Measurements from ENCODE around the gene CAMKMT. TPM values are rescaled to one million over a fixed set of nuclear protein-coding genes. Genes with fewer than 3 reads are reported as not detected.

Gene CAMKMT
- total RNA-seq, 1 donor from 2014 or later: 11.9 TPM

- no peak for DNase-seq (ENCODE audit: low read depth, low spot score)
- peaks cover 42% of the 10 kb centered on the region for H3K4me1 Mint-ChIP-seq
- no peaks in the 10 kb centered on the region for H3K27me3 Mint-ChIP-seq (ENCODE audit: low read depth)
- no peaks in the 10 kb centered on the region for H3K36me3 Mint-ChIP-seq (ENCODE audit: low read depth)
- TF ChIP-seq CTCF (conservative IDR thresholded peaks at IDR 0.05): no peak
- H3K4me3 Mint-ChIP-seq: no peak overlapping the region
- H3K9me3 Mint-ChIP-seq: no peaks in the 10 kb centered on the region
- no peak overlapping the region for H3K27ac Mint-ChIP-seq (ENCODE audit: unreplicated experiment)
These were observed 189.8 kb downstream of the CAMKMT start for GRCh38 chr2:44551497-44551896.

- Mint-ChIP-seq H3K4me1 (peaks cover 25% of the 10 kb centered on the region), H3K9me3 (peaks cover 3% of the 10 kb centered on the region), H3K36me3 (ENCODE audit: low read depth) (peaks cover 3% of the 10 kb centered on the region), H3K27ac (ENCODE audit: unreplicated experiment) (no peak overlapping the region), H3K4me3 (no peak overlapping the region), H3K27me3 (ENCODE audit: low read depth) (no peaks in the 10 kb centered on the region)
- TF ChIP-seq CTCF (conservative IDR thresholded peaks at IDR 0.05): no peak
- DNase-seq (ENCODE audit: low read depth, low spot score): no peak
These were observed 191.7 kb downstream of the CAMKMT start for GRCh38 chr2:44553456-44553855.

GRCh38 chr2:44555700-44556099, 194.0 kb downstream of the CAMKMT start:
- no peak for DNase-seq (ENCODE audit: low read depth, low spot score)
- Mint-ChIP-seq H3K36me3 (ENCODE audit: low read depth) (peaks cover 4% of the 10 kb centered on the region), H3K4me1 (peaks cover 13% of the 10 kb centered on the region), H3K9me3 (peaks cover 3% of the 10 kb centered on the region), H3K27me3 (ENCODE audit: low read depth) (no peaks in the 10 kb centered on the region), H3K27ac (ENCODE audit: unreplicated experiment) (no peak overlapping the region), H3K4me3 (no peak overlapping the region)
- no peak for TF ChIP-seq CTCF (conservative IDR thresholded peaks at IDR 0.05)

- H3K27me3 Mint-ChIP-seq (ENCODE audit: low read depth): no peaks in the 10 kb centered on the region
- peaks cover 13% of the 10 kb centered on the region for H3K4me1 Mint-ChIP-seq
- H3K36me3 Mint-ChIP-seq (ENCODE audit: low read depth): peaks cover 4% of the 10 kb centered on the region
- no peak for DNase-seq (ENCODE audit: low read depth, low spot score)
- no peak overlapping the region for H3K4me3 Mint-ChIP-seq
- TF ChIP-seq CTCF (conservative IDR thresholded peaks at IDR 0.05): no peak
- H3K27ac Mint-ChIP-seq (ENCODE audit: unreplicated experiment): no peak overlapping the region
- peaks cover 3% of the 10 kb centered on the region for H3K9me3 Mint-ChIP-seq
These were observed 197.4 kb downstream of the CAMKMT start for GRCh38 chr2:44559108-44559507.

GRCh38 chr2:44560352-44560751, 198.6 kb downstream of the CAMKMT start:
- no peak overlapping the region for H3K27ac Mint-ChIP-seq (ENCODE audit: unreplicated experiment)
- H3K27me3 Mint-ChIP-seq (ENCODE audit: low read depth): no peaks in the 10 kb centered on the region
- DNase-seq (ENCODE audit: low read depth, low spot score): no peak
- H3K4me3 Mint-ChIP-seq: no peak overlapping the region
- H3K9me3 Mint-ChIP-seq: peaks cover 3% of the 10 kb centered on the region
- peak; percentile 46 for TF ChIP-seq CTCF (conservative IDR thresholded peaks at IDR 0.05)
- peaks cover 6% of the 10 kb centered on the region for H3K4me1 Mint-ChIP-seq
- H3K36me3 Mint-ChIP-seq (ENCODE audit: low read depth): peaks cover 4% of the 10 kb centered on the region

GRCh38 chr2:44560941-44561340, 199.2 kb downstream of the CAMKMT start:
- no peak for TF ChIP-seq CTCF (conservative IDR thresholded peaks at IDR 0.05)
- H3K36me3 Mint-ChIP-seq (ENCODE audit: low read depth): peaks cover 4% of the 10 kb centered on the region
- no peak for DNase-seq (ENCODE audit: low read depth, low spot score)
- peaks cover under 1% of the 10 kb centered on the region for H3K4me1 Mint-ChIP-seq
- H3K4me3 Mint-ChIP-seq: no peak overlapping the region
- no peaks in the 10 kb centered on the region for H3K27me3 Mint-ChIP-seq (ENCODE audit: low read depth)
- H3K9me3 Mint-ChIP-seq: peaks cover 3% of the 10 kb centered on the region
- no peak overlapping the region for H3K27ac Mint-ChIP-seq (ENCODE audit: unreplicated experiment)

Data from neural crest cell (in vitro differentiated cells).